HCT116 (cell line): ENCODE results near the gene FRMD4A. TPM values are rescaled to one million over a fixed set of nuclear protein-coding genes. Genes with fewer than 3 reads are reported as not detected.

ENCODE experiments used
- ATAC-seq: fragments of 200-7000 bp; cut with Tn5 transposase; 2 replicates; pipeline ENCODE4 v1.9.1; 2020; ENCODE audit warnings: mild to moderate bottlenecking, moderate library complexity
- BruUV-seq: library from RNA; stranded (reverse); fragments of 400-500 nt; replicated peaks from 2 replicates; lab custom pipeline; 2021; lab: Mats Ljungman, UMichigan
- CTCF ChIA-PET: fragments of 300-600 bp; sonication (Branson Sonifier 250); formaldehyde crosslinking; loops from one replicate; lab custom pipeline; 2021; ENCODE audit warnings: antibody characterized with exemption; lab: Charles Lee
- POLR2A ChIA-PET: fragments of 300-600, 350-600 bp; sonication (Branson Sonifier 250); formaldehyde crosslinking; loops from one replicate; lab custom pipeline; 2021; ENCODE audit warnings: antibody characterized with exemption; lab: Charles Lee
- RAD21 ChIA-PET, 2 experiments: fragments of 300-600 bp; sonication (Branson Sonifier 250); formaldehyde crosslinking; loops; one replicate each; lab custom pipeline; 2023; ENCODE audit warnings: low total read pairs in 2 of 2; ENCODE audit not compliant: uncharacterized antibody in 2 of 2, unreplicated experiment in 2 of 2, low non-redundant PET in 1 of 2; lab: Charles Lee
- DNase-seq: peaks from one replicate; pipeline ENCODE4 v3.0.0-alpha.2; 2010; ENCODE audit warnings: low read depth, low spot score
- H2AFZ ChIP-seq: fragments of 200-600 bp; shearing (Covaris generic), sonication (generic); 2 replicates; pipeline ENCODE4 v1.6.1; 2017; ENCODE audit warnings: low read depth, mixed run types, mixed read lengths, antibody characterized with exemption, low read length; ENCODE audit not compliant: poor library complexity, severe bottlenecking
- H3K27ac ChIP-seq: 2 replicates; pipeline ENCODE4 v1.5.1; 2012; ENCODE audit warnings: low read depth, low read length
- H3K27me3 ChIP-seq: fragments of 200-600 bp; sonication (generic); 2 replicates; pipeline ENCODE4 v1.6.1; 2016; ENCODE audit warnings: mixed run types, low read length, mixed read lengths; ENCODE audit not compliant: insufficient read depth
- H3K36me3 ChIP-seq, 2 experiments: fragments of 200-500 bp in 1 of 2; fragments of 200-600 bp in 1 of 2; sonication (Bioruptor generic) in 1 of 2; sonication (generic) in 1 of 2; 2 replicates each; pipeline versions ENCODE4 v1.5.1 to v1.6.1; 2014 to 2016; ENCODE audit warnings: low read length in 2 of 2, inconsistent platforms in 1 of 2, mixed read lengths in 1 of 2, mixed run types in 1 of 2; ENCODE audit not compliant: insufficient read depth in 2 of 2, control insufficient read depth in 1 of 2
- H3K4me1 ChIP-seq, 2 experiments: fragments of 200-600 bp in 1 of 2; sonication (generic) in 1 of 2; 2 replicates each; pipeline versions ENCODE4 v1.5.1 to v1.6.1; 2012 to 2017; ENCODE audit warnings: low read length in 2 of 2, inconsistent platforms in 1 of 2, mild to moderate bottlenecking in 1 of 2, mixed read lengths in 1 of 2, mixed run types in 1 of 2, moderate library complexity in 1 of 2; ENCODE audit not compliant: insufficient read depth in 2 of 2, control insufficient read depth in 1 of 2
- H3K4me2 ChIP-seq: fragments of 200-600 bp; sonication (generic); 2 replicates; pipeline ENCODE4 v1.6.1; 2017; ENCODE audit warnings: mixed run types, low read length, mixed read lengths
- H3K4me3 ChIP-seq, 2 experiments: fragments of 200-600 bp in 1 of 2; sonication (generic) in 1 of 2; replicated peaks in 1 of 2; 2 replicates each; pipeline ENCODE4 v1.5.1; 2011 to 2016; ENCODE audit warnings: low read length in 2 of 2, control low read depth in 1 of 2, low read depth in 1 of 2, mild to moderate bottlenecking in 1 of 2, mixed read lengths in 1 of 2, mixed run types in 1 of 2
- H3K79me2 ChIP-seq: fragments of 200-600 bp; sonication (generic); 2 replicates; pipeline ENCODE4 v1.6.1; 2017; ENCODE audit warnings: mild to moderate bottlenecking, mixed run types, low read length, moderate library complexity, mixed read lengths; ENCODE audit not compliant: insufficient read depth
- H3K9ac ChIP-seq: fragments of 200-600 bp; sonication (generic); 2 replicates; pipeline ENCODE4 v1.6.1; 2016; ENCODE audit warnings: low read length, mixed read lengths
- H3K9me2 ChIP-seq: fragments of 200-600 bp; sonication (generic), shearing (Covaris generic); 2 replicates; pipeline ENCODE4 v1.6.1; 2017; ENCODE audit warnings: mixed run types, mild to moderate bottlenecking, moderate library complexity; ENCODE audit not compliant: insufficient read depth
- H3K9me3 ChIP-seq, 2 experiments: fragments of 200-500 bp in 1 of 2; fragments of 200-600 bp in 1 of 2; sonication (Bioruptor generic) in 1 of 2; sonication (generic) in 1 of 2; 2 replicates each; pipeline ENCODE4 v1.6.1; 2014 to 2017; ENCODE audit warnings: low read length in 2 of 2, mixed read lengths in 2 of 2, inconsistent platforms in 1 of 2, low read depth in 1 of 2, mild to moderate bottlenecking in 1 of 2, mixed run types in 1 of 2, moderate library complexity in 1 of 2; ENCODE audit not compliant: control insufficient read depth in 1 of 2, insufficient read depth in 1 of 2
- H4K20me1 ChIP-seq: fragments of 200-600 bp; sonication (generic), shearing (Covaris generic); 2 replicates; pipeline ENCODE4 v1.6.1; 2017; ENCODE audit warnings: mixed run types, mild to moderate bottlenecking, moderate library complexity; ENCODE audit not compliant: insufficient read depth
- CBX3 ChIP-seq: IDR thresholded peaks from 2 replicates; pipeline ENCODE4 v1.6.1; 2012; ENCODE audit warnings: low read depth
- CEBPB ChIP-seq: IDR thresholded peaks from 2 replicates; pipeline ENCODE4 v1.6.1; 2012; ENCODE audit warnings: low read depth
- EGR1 ChIP-seq: IDR thresholded peaks from 2 replicates; pipeline ENCODE4 v1.6.1; 2012; ENCODE audit warnings: low read depth
- ELF1 ChIP-seq: IDR thresholded peaks from 2 replicates; pipeline ENCODE4 v1.6.1; 2012; ENCODE audit warnings: low read depth, borderline replicate concordance
- EZH2 ChIP-seq: fragments of 200-600 bp; sonication (generic); IDR thresholded peaks from 2 replicates; pipeline ENCODE4 v1.6.1; 2017; ENCODE audit warnings: antibody characterized with exemption, mixed run types
- EZH2phosphoT487 ChIP-seq: fragments of 200-600 bp; IDR thresholded peaks from 2 replicates; pipeline ENCODE4 v1.6.1; 2018; ENCODE audit warnings: antibody characterized with exemption, borderline replicate concordance
- FOSL1 ChIP-seq: IDR thresholded peaks from 2 replicates; pipeline ENCODE4 v1.6.1; 2012; ENCODE audit warnings: low read depth
- POLR2A ChIP-seq: IDR thresholded peaks from 2 replicates; pipeline ENCODE4 v1.7.0; 2011; ENCODE audit warnings: borderline replicate concordance; ENCODE audit not compliant: insufficient read depth, insufficient read length; ENCODE audit errors: extremely low read depth
- POLR2AphosphoS5 ChIP-seq: IDR thresholded peaks from 2 replicates; pipeline ENCODE4 v1.6.1; 2011; ENCODE audit warnings: mild to moderate bottlenecking, low read depth, low read length, moderate library complexity
- RAD21 ChIP-seq: IDR thresholded peaks from 2 replicates; pipeline ENCODE4 v1.6.1; 2012; ENCODE audit warnings: low read depth, mild to moderate bottlenecking
- SIN3A ChIP-seq: IDR thresholded peaks from 2 replicates; pipeline ENCODE4 v1.6.1; 2012; ENCODE audit warnings: low read depth
- SP1 ChIP-seq: IDR thresholded peaks from 2 replicates; pipeline ENCODE4 v1.6.1; 2012; ENCODE audit warnings: low read depth
- SRF ChIP-seq: IDR thresholded peaks from 2 replicates; pipeline ENCODE4 v1.6.1; 2012; ENCODE audit warnings: low read depth
- YY1 ChIP-seq: IDR thresholded peaks from 2 replicates; pipeline ENCODE4 v1.6.1; 2011; ENCODE audit warnings: low read length, low read depth, moderate library complexity, mild to moderate bottlenecking; ENCODE audit not compliant: insufficient replicate concordance; ENCODE audit errors: extremely low read depth
- ZFX ChIP-seq: fragments of 450-650 bp; IDR thresholded peaks from 2 replicates; pipeline ENCODE4 v1.6.1; 2017
- intact Hi-C: fragments of 100-400 bp; cut with micrococcal nuclease; formaldehyde crosslinking; loops from 2 replicates; pipeline ENCODE4 v1.10.0; 2022
- total RNA-seq: library from RNA; stranded (reverse); gene quantifications from one replicate; pipeline ENCODE4 v1.2.1, GENCODE V29; 2021; ENCODE audit not compliant: unreplicated experiment
- TF ChIP-seq, protein P1 (sequence below), 3 experiments: fragments of 200-600 bp in 1 of 3; sonication (generic) in 1 of 3; IDR thresholded peaks in 2 of 3; conservative IDR thresholded peaks in 1 of 3; 2 replicates each; pipeline ENCODE4 v1.5.1; 2012 to 2017; ENCODE audit warnings: low read depth in 2 of 3, low read length in 2 of 3, antibody characterized with exemption in 1 of 3, borderline replicate concordance in 1 of 3, control low read depth in 1 of 3, mild to moderate bottlenecking in 1 of 3, mixed read lengths in 1 of 3, mixed run types in 1 of 3, moderate library complexity in 1 of 3; ENCODE audit not compliant: insufficient read depth in 1 of 3
- TF ChIP-seq, protein P2 (sequence below): IDR thresholded peaks from 2 replicates; pipeline ENCODE4 v1.6.1; 2012
- TF ChIP-seq, protein P3 (sequence below): IDR thresholded peaks from 2 replicates; pipeline ENCODE4 v1.6.1; 2012; ENCODE audit warnings: low read depth
- TF ChIP-seq, protein P4 (sequence below): IDR thresholded peaks from 2 replicates; pipeline ENCODE4 v1.6.1; 2011; ENCODE audit warnings: mild to moderate bottlenecking, low read length, moderate library complexity; ENCODE audit not compliant: insufficient replicate concordance; ENCODE audit errors: extremely low read depth

The FRMD4A gene
- total RNA-seq, 1 experiment from 2014 or later, result 0.20 TPM

DNA sequence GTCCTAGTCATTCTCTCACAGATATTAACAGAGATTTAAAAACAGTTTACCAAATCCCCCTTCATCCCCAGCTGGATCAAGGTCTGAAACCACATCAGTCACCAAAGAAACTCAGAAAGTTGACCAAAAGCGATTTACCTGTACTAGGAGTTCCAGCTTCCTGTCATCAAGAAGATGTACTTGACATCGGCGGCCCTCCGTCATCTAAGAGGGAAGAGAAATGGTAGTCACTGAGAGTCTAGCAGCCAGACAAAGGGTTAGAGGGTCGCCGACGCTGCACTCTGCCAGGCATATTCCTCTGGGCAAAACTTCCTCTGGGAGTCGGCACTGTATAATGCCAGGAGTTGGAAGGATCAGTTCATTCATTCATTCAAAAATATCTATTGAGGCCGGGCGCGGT, 472.0 kb downstream of the FRMD4A start:
- no peak overlapping the region for H3K27ac ChIP-seq
- intact Hi-C loops, result no loop called here
- H3K79me2 ChIP-seq, result no peaks in the 10 kb centered on the region
- H3K36me3 ChIP-seq, result no peaks in the 10 kb centered on the region
- H3K9me2 ChIP-seq, result no peaks in the 10 kb centered on the region
- no TSS peak for BruUV-seq
- TF ChIP-seq SRF (no peak), FOSL1 (no peak), POLR2AphosphoS5 (no peak), EGR1 (no peak), YY1 (no peak), RAD21 (no peak), CEBPB (no peak), POLR2A (no peak), SIN3A (no peak), ZFX (no peak), SP1 (no peak), EZH2phosphoT487 (no peak), CBX3 (no peak), ELF1 (no peak), EZH2 (no peak)
- TF ChIP-seq, protein P1, sequence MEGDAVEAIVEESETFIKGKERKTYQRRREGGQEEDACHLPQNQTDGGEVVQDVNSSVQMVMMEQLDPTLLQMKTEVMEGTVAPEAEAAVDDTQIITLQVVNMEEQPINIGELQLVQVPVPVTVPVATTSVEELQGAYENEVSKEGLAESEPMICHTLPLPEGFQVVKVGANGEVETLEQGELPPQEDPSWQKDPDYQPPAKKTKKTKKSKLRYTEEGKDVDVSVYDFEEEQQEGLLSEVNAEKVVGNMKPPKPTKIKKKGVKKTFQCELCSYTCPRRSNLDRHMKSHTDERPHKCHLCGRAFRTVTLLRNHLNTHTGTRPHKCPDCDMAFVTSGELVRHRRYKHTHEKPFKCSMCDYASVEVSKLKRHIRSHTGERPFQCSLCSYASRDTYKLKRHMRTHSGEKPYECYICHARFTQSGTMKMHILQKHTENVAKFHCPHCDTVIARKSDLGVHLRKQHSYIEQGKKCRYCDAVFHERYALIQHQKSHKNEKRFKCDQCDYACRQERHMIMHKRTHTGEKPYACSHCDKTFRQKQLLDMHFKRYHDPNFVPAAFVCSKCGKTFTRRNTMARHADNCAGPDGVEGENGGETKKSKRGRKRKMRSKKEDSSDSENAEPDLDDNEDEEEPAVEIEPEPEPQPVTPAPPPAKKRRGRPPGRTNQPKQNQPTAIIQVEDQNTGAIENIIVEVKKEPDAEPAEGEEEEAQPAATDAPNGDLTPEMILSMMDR (IDR thresholded peaks at IDR 0.05 in 2 of 3, conservative IDR thresholded peaks at IDR 0.05 in 1 of 3; ENCODE audit: borderline replicate concordance in 1 of 3, insufficient read depth in 1 of 3, low read depth in 2 of 3, low read length in 2 of 3), result no peak
- TF ChIP-seq, protein P2, sequence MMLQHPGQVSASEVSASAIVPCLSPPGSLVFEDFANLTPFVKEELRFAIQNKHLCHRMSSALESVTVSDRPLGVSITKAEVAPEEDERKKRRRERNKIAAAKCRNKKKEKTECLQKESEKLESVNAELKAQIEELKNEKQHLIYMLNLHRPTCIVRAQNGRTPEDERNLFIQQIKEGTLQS, result no peak
- TF ChIP-seq, protein P3, sequence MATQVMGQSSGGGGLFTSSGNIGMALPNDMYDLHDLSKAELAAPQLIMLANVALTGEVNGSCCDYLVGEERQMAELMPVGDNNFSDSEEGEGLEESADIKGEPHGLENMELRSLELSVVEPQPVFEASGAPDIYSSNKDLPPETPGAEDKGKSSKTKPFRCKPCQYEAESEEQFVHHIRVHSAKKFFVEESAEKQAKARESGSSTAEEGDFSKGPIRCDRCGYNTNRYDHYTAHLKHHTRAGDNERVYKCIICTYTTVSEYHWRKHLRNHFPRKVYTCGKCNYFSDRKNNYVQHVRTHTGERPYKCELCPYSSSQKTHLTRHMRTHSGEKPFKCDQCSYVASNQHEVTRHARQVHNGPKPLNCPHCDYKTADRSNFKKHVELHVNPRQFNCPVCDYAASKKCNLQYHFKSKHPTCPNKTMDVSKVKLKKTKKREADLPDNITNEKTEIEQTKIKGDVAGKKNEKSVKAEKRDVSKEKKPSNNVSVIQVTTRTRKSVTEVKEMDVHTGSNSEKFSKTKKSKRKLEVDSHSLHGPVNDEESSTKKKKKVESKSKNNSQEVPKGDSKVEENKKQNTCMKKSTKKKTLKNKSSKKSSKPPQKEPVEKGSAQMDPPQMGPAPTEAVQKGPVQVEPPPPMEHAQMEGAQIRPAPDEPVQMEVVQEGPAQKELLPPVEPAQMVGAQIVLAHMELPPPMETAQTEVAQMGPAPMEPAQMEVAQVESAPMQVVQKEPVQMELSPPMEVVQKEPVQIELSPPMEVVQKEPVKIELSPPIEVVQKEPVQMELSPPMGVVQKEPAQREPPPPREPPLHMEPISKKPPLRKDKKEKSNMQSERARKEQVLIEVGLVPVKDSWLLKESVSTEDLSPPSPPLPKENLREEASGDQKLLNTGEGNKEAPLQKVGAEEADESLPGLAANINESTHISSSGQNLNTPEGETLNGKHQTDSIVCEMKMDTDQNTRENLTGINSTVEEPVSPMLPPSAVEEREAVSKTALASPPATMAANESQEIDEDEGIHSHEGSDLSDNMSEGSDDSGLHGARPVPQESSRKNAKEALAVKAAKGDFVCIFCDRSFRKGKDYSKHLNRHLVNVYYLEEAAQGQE, result no peak
- TF ChIP-seq, protein P4, sequence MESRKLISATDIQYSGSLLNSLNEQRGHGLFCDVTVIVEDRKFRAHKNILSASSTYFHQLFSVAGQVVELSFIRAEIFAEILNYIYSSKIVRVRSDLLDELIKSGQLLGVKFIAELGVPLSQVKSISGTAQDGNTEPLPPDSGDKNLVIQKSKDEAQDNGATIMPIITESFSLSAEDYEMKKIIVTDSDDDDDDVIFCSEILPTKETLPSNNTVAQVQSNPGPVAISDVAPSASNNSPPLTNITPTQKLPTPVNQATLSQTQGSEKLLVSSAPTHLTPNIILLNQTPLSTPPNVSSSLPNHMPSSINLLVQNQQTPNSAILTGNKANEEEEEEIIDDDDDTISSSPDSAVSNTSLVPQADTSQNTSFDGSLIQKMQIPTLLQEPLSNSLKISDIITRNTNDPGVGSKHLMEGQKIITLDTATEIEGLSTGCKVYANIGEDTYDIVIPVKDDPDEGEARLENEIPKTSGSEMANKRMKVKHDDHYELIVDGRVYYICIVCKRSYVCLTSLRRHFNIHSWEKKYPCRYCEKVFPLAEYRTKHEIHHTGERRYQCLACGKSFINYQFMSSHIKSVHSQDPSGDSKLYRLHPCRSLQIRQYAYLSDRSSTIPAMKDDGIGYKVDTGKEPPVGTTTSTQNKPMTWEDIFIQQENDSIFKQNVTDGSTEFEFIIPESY, result no peak
- ATAC-seq (no peak), DNase-seq (no peak)
- H3K4me1 ChIP-seq, result no peaks in the 10 kb centered on the region
- no peaks in the 10 kb centered on the region for H3K27me3 ChIP-seq
- POLR2A ChIA-PET, result no interaction called here
- H4K20me1 ChIP-seq, result no peaks in the 10 kb centered on the region
- H3K4me3 ChIP-seq, result no peak overlapping the region
- no peaks in the 10 kb centered on the region for H3K9me3 ChIP-seq
- RAD21 ChIA-PET, result no interaction called here
- H2AFZ ChIP-seq, result no peak overlapping the region
- H3K4me2 ChIP-seq, result no peak overlapping the region
- CTCF ChIA-PET, result no interaction called here
- no peak overlapping the region for H3K9ac ChIP-seq
